HG03521 (cell line): Measurements from ENCODE around the gene SEPHS2.
"Not testable (repeated sequence)": the region's sequence is repeated elsewhere in the genome, so short reads cannot be mapped to it uniquely, and the experiment has no call there.

ENCODE experiments used
- ATAC-seq: cut with Tn5 transposase; IDR thresholded peaks from one replicate; pipeline ENCODE4 v1.9.1; 2021; ENCODE audit warnings: mild to moderate bottlenecking, moderate library complexity; ENCODE audit not compliant: unreplicated experiment

Gene SEPHS2, protein sequence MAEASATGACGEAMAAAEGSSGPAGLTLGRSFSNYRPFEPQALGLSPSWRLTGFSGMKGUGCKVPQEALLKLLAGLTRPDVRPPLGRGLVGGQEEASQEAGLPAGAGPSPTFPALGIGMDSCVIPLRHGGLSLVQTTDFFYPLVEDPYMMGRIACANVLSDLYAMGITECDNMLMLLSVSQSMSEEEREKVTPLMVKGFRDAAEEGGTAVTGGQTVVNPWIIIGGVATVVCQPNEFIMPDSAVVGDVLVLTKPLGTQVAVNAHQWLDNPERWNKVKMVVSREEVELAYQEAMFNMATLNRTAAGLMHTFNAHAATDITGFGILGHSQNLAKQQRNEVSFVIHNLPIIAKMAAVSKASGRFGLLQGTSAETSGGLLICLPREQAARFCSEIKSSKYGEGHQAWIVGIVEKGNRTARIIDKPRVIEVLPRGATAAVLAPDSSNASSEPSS

DNA sequence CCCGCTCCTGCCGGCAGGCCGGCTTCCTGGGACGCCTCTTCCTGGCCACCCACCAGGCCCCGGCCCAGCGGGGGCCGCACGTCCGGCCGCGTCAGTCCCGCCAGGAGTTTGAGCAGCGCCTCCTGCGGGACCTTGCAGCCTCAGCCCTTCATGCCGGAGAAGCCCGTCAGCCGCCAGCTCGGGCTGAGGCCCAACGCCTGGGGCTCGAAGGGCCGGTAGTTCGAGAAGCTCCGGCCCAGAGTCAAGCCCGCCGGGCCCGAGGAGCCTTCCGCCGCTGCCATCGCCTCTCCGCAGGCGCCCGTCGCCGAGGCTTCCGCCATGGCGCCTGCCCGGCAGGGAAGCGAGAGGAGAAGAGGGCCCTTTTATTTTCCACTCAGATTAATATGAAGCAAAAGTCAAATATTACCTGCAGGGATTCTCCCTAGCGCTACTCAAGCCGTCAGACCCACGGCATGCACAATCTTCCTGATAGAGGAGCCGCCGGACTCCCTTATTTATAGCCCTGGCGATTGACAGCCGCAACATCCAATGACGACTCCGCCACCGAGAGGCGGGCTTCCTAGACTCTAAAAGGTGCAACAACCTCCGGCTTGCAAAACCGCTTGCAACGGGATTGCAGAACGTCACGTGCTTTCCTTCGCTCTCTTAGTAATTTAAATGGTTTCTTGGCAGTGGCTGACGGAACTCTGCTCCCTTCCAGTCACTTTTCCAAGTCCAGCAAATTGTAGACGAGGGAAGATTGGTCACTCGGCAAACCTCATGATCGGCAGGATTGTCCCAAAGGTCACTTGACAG is at the start of gene SEPHS2:
Gene SEPHS2 (minus strand): TSS at position 467 of the 795 bp plus-strand sequence. CDS start 147 bp downstream, at position 320.
- ATAC-seq, result peak; percentile 68

DNA sequence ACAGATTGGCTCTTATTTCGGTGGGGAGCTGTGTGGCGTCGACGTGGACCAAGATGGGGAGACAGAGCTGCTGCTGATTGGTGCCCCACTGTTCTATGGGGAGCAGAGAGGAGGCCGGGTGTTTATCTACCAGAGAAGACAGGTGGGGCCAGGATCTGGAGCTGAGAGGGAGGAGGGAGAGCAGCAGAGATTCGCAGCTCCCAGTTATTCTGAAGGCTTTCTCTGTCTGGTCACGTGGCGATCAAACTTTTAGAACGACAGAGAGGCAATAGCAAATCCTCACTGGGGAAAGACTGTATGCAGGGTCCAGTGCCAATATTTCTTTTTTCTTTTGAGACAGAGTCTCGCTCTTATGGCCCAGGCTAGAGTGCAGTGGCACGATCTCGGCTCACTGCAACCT is 49.0 kb upstream of the SEPHS2 start:
- no peak for ATAC-seq

GRCh38 chr16:30493941-30494488 is 48.3 kb upstream of the SEPHS2 start:
- ATAC-seq, result no peak

DNA sequence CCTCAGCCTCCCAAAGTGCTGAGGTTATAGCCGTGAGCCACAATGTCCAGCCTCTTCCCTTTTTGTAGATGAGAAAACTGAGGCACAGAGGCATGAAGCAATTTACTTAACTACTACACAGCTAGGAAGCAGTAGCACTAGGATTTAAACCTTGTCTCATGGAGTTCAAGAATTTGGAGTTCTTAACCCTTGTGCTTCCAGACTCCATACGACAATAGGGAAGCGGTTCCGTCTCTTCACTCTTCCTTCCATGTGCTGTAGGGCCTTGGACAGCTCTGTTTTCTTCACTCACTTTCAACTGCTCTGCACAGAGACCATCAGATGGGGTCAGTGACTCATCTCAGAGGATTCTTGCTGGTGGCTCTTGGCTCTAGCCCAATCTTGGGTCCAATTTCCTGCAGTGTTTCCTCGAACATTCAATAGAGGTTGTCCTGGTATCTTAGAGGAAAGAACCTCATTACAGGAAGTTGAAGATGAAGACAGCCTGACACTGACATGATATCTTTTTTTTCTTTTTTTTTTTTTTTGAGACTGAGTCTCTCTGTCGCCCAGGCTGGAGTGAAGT is 46.2 kb upstream of the SEPHS2 start:
- ATAC-seq, result no peak

DNA sequence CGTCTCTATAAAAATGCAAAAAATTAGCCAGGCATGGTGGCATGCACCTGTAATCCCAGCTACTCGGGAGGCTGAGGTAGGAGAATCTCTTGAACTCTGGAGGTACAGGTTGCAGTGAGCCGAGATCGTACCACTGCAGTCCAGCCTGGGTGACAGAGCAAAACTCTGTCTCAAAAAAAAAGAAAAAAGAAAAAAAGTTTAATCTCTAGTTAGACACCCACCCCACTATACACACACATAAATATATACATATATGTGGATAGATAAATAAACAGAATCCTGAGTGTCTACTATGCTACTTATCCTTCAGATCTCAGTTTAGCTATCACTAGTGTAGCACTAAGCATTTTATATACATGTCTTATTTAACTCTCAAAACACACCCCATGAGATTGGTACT is 45.6 kb upstream of the SEPHS2 start:
- ATAC-seq, result no peak

- ATAC-seq, result no peak
Observed at GRCh38 chr16:30490210-30490609, 44.5 kb upstream of the SEPHS2 start.

DNA sequence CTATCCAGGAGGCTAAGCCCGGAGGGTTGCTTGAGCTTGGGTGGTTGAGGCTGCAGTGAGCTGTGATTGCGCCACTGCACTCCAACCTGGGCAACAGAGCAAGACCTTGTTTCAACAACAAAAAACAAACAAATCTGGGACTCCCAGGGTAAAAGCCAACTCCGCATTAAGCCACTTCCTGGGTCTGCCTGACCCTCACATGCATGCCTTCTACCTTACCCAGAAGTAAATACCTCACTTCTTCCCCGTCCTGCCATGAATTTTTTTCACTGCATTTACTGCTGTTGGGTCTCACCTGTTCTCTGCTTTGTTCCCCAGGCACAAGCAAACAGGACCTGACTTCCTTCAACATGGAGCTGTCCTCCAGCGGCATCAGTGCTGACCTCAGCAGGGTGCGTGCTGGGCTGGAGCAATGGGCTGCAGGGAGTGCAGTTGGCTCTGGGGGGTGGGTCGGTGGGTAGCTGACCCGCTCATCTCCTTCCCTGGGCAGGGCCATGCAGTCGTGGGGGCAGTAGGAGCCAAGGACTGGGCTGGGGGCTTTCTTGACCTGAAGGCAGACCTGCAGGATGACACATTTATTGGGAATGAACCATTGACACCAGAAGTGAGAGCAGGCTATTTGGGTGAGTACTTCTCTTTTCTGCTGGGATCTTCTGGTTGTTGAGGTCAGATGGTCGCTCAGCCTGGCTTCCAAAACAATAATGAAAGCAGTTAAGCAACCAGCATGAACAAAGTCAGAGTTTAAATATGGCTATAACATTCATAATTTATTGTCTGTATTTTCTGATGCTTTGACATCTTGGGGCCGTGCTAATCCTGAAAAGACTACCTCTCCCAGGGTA is 43.3 kb upstream of the SEPHS2 start:
- ATAC-seq, result no peak

DNA sequence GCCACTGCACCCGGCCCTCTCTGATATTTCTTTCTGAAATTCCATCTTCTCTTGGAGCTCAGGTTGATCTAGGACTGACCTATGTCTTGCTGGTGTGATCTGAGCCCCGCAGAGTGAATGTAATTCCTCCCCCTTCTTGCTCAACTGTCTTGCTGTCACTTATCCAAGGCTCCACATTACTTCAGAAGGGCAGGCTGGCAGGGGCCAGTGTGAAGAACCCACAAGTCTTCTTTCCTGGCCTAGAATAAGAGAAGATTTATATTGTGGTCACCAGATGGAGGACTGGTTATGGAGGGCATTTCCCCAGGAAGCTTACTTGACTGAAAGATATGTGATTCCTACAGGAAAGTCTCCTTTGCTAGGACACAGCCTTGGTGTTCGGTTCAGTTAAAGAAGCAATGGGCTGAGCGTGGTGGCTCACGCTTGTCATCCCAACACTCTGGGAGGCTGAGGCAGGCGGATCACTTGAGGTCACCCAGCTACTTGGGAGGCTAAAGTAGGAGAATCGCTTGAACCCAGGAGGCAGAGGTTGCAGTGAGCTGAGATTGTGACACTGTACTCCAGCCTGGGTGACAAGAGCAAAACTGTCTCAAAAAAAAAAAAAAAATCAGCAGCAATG is 40.3 kb upstream of the SEPHS2 start:
- ATAC-seq, result no peak

- ATAC-seq, result no peak
Observed at GRCh38 chr16:30484887-30485286, 39.2 kb upstream of the SEPHS2 start.

- no peak for ATAC-seq
Observed at GRCh38 chr16:30482366-30482765, 36.7 kb upstream of the SEPHS2 start.

DNA sequence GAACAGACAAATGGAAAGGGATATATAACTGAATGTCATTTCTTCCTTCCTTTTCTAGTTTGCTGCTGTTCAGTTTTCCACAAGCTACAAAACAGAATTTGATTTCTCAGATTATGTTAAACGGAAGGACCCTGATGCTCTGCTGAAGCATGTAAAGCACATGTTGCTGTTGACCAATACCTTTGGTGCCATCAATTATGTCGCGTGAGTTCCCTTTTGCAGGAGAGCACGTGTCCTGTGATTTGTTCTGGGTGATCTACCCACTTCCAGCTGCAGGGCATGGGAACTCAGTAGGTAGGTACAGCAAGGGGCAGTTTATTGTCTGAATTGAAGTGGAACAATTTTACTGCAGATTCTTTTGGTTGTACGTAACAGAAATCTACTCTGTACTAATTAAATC is 35.7 kb upstream of the SEPHS2 start:
- ATAC-seq, result no peak

DNA sequence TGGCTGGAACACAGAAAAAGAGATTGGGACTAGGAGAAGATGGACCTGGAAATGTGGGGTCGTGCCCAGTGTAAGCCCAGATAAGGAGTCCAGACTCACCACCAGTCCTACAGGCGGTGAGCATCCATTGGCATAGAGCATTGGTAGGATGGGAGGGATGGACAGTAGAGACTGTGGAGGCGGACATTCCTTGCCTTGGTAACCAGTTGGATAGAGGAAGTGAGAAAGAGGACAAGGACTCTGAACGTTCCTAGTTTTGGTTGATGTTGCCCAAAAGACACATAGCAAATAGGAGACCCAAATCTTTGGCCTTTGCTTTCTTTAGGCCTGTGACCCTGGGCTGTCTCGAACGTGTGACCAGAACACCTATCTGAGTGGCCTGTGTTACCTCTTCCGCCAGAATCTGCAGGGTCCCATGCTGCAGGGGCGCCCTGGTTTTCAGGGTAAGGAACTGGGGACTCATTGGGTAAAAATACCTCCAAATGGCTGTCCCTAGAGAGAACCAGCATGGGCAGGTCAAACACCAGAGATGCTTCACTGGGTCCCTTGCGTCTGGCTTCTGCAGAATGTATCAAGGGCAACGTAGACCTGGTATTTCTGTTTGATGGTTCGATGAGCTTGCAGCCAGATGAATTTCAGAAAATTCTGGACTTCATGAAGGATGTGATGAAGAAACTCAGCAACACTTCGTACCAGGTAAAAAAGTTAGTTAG is 33.2 kb upstream of the SEPHS2 start:
- ATAC-seq, result no peak

DNA sequence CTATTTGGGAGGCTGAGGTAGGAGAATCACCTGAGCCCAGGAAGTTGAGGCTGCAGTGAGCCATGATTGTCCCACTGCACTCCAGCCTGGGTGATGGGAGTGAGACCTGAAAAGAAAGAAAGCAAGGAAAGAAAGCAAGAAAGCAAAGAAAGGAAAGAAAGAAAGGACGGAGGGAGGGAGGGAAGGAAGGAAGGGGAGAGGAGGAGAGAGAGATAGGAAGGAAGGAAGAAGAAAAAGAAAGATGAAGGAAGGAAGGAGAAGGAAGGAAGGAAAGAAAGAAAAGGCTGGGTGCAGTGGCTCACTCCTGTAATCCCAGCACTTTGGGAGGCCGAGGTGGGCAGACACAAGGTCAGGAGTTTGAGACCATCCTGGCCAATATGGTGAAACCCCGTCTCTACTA is 32.1 kb upstream of the SEPHS2 start:
- ATAC-seq, result not testable (repeated sequence)

DNA sequence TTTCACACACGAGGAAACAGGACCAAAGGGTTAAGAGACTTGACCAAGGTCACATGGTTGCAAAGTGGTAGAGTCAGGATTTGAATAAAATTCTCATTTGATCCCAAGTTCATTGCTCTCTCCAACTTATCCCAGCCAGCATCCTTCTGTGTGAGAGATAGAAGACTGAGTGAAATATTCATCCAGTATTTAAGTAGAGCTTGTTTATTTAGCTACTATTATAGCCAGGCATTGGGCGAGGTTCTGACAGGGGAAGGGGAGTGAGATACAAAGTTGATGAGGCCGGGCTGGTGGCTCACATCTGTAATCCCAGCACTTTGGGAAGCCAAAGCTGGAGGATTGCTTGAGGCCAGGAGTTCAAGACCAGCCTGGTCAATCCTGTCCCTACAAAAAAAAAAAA is 31.3 kb upstream of the SEPHS2 start:
- ATAC-seq, result no peak

GRCh38 chr16:30474684-30475083 is 29.0 kb upstream of the SEPHS2 start:
- ATAC-seq, result no peak

DNA sequence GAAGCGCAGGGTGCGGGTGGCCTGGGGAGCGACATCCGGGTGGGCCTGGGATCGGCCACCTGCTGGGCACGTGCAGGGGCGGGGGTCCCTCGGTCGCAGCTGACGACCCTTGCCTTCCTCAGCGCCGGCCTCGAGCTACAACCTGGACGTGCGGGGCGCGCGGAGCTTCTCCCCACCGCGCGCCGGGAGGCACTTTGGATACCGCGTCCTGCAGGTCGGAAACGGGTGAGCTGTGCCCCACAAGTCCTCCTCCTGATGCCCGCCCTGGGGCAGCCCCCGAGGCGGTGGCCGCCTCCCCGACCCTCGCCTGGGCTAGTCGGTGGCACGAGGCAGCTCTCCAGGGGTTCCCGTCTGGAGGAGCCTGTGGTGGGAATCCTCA is 28.4 kb upstream of the SEPHS2 start:
- no peak for ATAC-seq

GRCh38 chr16:30473231-30474073 is 27.8 kb upstream of the SEPHS2 start:
- no peak for ATAC-seq

GRCh38 chr16:30472328-30472942 is 26.8 kb upstream of the SEPHS2 start, which contains the start of gene ITGAL:
Gene ITGAL, plus strand, starts transcription at chr16:30472742. Its CDS starts 96 bp downstream, at chr16:30472838.
- peak; percentile 43 for ATAC-seq
